ENCODE data around the gene TLL1. TPM values are rescaled to one million over a fixed set of nuclear protein-coding genes. Genes with fewer than 3 reads are reported as not detected.

TLL1 gene
- total RNA-seq, 1 donor, result 19.0 TPM

DNA sequence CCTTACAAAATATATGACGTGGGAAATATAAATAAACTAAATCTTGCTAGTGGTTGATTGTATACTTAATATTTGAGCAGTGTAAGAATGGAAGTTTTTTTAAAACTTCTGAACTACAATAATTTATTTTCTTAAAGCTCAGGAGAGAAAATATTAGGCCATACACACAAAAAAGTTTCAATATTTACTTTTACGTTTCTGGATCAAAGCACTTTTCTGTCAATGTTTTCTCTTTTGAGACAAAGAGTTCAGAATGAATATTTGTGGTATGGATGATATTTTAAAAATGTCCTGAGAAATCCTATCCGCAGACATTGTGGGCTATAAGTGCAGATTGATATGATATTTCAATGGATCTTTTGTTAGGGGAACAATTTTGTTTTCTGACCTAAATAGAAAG, 109.9 kb downstream of the TLL1 start:
- no peak for DNase-seq (ENCODE audit: low read depth)
- TF ChIP-seq, protein P1, sequence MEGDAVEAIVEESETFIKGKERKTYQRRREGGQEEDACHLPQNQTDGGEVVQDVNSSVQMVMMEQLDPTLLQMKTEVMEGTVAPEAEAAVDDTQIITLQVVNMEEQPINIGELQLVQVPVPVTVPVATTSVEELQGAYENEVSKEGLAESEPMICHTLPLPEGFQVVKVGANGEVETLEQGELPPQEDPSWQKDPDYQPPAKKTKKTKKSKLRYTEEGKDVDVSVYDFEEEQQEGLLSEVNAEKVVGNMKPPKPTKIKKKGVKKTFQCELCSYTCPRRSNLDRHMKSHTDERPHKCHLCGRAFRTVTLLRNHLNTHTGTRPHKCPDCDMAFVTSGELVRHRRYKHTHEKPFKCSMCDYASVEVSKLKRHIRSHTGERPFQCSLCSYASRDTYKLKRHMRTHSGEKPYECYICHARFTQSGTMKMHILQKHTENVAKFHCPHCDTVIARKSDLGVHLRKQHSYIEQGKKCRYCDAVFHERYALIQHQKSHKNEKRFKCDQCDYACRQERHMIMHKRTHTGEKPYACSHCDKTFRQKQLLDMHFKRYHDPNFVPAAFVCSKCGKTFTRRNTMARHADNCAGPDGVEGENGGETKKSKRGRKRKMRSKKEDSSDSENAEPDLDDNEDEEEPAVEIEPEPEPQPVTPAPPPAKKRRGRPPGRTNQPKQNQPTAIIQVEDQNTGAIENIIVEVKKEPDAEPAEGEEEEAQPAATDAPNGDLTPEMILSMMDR (IDR thresholded peaks at IDR 0.05; ENCODE audit: insufficient read depth, low read depth, low read length), result no peak
- H3K4me3 ChIP-seq (ENCODE audit: low read depth, low read length), result no peak overlapping the region

DNA sequence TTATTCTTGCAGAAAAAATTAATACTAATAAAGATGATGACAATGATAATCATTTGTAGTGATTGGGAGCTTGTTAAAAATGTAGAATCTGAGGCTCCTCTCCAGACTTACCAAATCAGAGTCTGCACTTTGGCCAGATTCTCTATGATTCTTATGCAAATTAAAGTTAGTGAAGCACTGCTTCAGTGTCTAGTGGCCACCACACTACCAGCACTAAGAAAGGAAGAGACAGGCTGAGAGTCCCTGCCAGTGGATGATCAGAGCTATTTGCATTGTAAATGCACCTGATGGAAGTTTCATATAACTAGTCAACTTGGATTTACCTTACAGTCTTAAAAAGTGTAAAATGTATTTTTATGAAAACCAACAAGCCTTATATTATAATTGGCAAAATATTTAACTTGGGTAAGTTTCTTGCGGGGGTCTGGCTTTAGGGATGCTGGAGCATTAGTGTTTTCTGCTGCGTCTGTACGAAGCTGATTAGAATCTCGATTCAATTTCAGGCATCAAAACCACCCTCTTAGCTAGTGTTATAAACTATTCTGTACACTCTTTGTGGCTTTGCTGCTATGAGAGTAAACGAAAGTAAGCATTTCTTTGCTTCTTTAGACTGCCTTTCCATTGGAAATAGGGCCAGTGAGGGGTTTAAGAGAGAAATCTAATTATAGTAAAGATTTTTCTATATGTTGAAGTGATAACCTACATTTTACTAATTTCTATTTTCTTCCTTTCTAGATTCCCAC, 114.1 kb downstream of the TLL1 start:
- no peak for DNase-seq (ENCODE audit: low read depth)
- TF ChIP-seq, protein P1 (IDR thresholded peaks at IDR 0.05; ENCODE audit: insufficient read depth, low read depth, low read length), result no peak
- H3K4me3 ChIP-seq (ENCODE audit: low read depth, low read length), result no peak overlapping the region

DNA sequence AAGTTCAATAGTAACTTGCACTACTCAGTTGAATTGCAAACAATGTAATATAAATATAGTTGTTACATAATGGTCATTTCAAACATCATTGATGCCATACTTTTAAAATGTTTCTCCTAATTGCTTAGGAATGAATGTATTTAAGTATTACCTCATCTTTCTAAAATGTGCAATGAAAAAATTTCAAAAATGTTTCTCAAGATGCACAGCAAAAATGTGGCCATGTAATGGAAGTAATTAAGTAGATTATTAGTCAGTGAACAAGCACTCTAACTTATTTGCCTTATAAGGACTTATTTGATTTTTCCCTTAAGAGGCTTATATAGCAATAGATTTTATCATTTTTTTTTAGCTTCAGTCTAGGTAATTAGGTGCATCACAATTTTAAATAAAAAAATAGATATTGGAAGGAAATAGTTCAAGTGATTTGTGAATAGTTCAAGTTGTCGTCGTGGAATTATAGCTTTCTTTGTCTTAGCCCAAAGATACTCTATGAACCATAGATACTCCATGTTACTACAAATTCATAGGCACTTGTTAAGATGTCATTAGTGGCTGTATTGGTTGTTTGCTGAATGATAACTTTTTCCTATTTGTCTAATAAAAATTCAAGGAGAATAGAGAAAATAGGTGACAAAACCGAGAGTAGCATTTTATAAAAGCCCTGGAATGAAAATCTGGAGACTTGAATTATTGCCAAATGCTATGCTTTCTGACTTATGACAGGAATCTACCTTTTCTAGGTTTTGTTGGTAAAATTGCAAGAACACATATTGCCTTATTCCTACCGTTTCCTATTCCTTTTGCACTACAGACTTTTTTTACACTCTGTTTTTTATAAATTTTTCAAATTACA, 118.5 kb downstream of the TLL1 start:
- no peak overlapping the region for H3K4me3 ChIP-seq (ENCODE audit: low read depth, low read length)
- peak; percentile 1 for DNase-seq (ENCODE audit: low read depth)
- TF ChIP-seq, protein P1 (IDR thresholded peaks at IDR 0.05; ENCODE audit: insufficient read depth, low read depth, low read length), result no peak

DNA sequence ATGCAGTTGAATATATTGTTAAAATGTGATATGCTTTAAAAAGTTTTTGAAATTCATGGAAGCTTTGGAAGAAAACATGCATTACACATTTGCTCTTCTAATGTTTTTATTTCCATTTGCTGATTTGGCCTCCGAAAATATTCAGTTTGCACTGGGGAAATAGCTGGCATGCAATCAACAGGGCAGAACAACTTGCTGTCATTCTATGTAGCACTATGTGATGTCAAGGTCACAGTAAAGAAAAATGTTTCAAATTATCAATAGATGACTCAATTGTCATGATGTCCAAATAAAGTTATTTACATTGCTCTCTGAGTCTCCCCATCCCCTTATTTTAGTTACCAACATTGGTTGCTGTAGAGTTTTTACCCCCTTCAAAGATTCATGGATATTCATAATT, 119.2 kb downstream of the TLL1 start:
- TF ChIP-seq, protein P1 (IDR thresholded peaks at IDR 0.05; ENCODE audit: insufficient read depth, low read depth, low read length), result no peak
- DNase-seq (ENCODE audit: low read depth), result no peak
- H3K4me3 ChIP-seq (ENCODE audit: low read depth, low read length), result no peak overlapping the region

DNA sequence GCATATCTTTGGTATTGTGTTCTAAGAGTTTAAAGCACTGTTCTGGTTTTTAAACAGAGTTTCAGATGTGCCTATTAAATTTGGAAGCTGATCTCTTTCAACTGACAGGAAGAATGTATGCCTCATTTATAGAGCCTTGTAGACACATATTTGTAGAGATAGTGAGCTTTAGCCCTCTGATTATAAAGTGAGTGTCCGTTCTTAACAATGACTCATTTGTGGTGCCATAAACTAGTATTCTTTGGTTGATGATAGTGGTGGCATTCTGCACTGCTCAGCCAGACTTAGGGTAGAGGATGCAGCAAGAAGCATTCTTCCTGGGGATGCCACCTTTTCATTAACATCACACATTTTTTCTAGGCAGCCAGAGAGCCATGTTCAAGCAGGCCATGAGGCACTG, 121.7 kb downstream of the TLL1 start:
- no peak for DNase-seq (ENCODE audit: low read depth)
- TF ChIP-seq, protein P1 (IDR thresholded peaks at IDR 0.05; ENCODE audit: insufficient read depth, low read depth, low read length), result no peak
- H3K4me3 ChIP-seq (ENCODE audit: low read depth, low read length), result no peak overlapping the region

DNA sequence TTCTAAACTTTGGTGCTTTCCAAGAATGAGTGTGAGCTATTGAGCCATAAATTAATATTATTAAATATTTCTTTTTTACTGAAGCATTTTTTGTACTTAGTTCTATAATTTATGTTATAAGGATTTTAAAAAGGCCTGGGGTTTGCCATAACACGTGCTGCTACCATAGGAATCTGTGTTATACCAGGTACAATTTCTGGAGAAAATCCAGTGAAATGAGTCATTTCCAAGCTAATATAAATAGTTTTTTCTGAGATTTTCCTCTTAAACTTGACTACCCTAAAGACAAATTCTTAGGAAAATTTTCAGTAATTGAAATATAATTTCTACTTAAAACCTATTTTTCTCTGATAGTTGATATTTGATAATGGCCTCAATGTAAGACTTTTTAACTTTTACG, 130.8 kb downstream of the TLL1 start:
- no peak for DNase-seq (ENCODE audit: low read depth)
- TF ChIP-seq, protein P1 (IDR thresholded peaks at IDR 0.05; ENCODE audit: insufficient read depth, low read depth, low read length), result no peak

More for the DNA sequence above, 130.8 kb downstream of the TLL1 start:
- no peak overlapping the region for H3K4me3 ChIP-seq (ENCODE audit: low read depth, low read length)

Data from fibroblast of villous mesenchyme (primary cell).